GM18868 (cell line): ENCODE measurements around the gene GAS7.

ENCODE experiments used
- ATAC-seq: cut with Tn5 transposase; IDR thresholded peaks from one replicate; pipeline ENCODE4 v1.9.1; 2021; ENCODE audit warnings: mild to moderate bottlenecking, moderate library complexity; ENCODE audit not compliant: unreplicated experiment

Gene GAS7

DNA sequence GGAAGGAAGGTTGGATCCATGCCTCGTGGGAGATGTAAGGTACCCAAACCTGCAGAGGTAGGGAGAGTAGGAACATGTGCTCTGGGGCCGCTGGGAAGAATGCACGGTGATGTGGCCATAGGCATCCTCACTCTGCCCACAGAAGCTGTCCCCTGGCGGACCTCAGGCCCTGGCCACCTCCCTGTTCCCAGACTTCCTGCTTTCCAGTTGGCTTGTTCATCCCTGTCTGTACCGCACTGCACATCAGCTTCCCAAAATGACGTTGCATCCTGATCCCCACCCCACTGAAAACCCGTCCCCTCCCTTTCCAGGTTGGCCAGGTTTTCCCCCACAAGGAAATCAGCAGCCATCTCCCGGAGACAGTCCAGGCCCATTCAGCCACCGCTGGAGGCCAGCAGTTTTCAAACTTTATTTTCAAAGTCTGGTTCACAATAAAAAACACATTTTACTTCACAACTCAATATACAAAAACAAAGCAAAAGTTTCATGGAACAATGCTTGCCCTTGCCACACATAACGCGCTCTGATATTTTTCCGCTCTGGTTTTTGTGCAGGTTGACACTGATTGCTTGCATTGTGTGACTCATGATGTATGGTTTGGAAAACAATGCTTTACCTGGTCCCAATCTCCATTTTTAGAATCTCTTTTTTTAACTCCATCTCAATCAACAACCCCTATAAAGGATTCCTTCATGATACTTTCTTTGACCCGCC, 143.0 kb downstream of the GAS7 start:
- ATAC-seq, result no peak

DNA sequence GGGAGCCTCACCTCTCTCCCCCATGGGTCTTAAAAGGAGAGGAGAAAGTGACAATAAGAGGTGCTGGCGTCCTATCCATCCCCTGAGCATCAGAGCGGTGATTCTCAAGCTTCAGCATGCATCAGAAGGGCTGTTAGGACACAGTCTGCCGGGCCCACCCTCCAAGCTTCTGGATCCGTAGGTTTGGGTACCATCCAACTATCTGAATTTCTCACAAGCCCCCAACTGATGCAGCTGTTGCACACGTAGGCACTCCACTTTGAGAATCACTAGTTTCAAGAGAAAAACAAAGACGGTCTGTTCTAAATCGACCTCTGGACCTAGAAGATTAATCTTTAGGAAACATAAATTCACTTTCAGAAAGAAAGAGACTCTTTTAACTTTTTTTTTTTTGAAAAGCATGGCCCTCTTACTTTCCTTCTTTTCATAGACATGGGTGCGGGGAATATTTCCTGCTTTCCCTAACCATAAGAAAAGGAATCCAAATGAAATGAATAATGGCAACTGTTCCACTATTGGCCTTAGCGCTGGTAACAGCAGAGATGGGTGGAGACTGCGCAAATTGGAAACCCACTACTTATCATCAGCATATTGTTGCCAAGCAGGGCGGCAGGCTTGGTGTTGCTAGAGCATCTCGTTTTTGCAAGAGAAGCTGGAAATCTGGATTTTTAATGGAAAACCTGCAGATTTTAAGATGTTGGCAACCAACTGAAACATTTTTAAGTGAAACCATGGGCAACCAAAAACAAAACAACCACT, 144.4 kb downstream of the GAS7 start:
- ATAC-seq, result no peak

DNA sequence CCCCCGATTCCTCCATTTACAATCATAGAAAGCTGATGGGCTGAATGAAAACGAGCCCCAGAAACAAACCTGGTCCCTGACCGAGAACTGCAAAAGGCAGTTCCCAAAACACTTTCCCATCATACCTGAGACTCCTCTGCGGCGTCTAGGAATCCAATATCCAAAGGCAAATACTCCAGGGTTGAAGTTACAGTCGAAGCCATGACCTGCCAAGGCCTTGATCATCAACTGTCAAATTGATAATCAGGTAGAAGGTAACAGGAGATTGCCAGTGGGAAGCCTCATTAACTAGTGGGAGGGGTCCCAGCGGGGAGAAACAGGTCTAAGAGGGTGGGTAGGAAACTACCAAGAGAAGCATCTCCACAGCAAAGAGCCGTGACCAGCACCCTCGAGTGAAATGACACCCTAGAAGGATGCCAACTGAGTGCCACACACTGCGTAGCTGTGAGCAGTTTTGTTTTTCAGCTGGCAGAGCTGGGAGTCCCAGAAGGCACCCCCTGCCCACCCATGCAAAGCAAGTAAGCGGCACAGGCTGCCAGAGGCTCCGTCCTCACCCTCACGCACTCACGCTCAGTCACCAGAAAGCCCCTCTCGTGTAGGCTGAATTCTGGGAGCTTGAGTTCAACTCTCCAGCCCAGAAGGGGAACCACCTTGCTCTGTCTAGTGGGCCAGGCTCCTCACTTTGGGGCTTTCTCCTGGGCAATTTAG, 146.1 kb downstream of the GAS7 start:
- ATAC-seq, result peak; percentile 75

DNA sequence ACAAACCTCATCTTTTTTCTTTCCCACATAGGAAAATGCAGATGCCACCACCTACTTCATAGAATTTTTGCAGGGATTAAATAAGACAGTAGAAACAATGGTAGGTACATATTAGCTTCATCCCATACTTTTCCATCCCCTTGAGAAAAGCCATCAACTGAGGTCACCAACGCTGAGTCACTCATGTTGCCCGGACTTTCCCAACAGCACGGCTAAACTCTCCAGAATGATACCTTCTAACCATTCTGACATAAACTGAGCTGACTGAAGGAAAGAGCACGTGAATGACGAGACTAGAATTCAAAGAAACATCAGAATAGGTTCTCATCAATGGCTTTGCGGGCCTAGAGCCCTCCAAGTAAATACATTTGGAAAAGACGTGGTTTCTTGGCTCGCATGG, 147.3 kb downstream of the GAS7 start:
- ATAC-seq, result no peak

DNA sequence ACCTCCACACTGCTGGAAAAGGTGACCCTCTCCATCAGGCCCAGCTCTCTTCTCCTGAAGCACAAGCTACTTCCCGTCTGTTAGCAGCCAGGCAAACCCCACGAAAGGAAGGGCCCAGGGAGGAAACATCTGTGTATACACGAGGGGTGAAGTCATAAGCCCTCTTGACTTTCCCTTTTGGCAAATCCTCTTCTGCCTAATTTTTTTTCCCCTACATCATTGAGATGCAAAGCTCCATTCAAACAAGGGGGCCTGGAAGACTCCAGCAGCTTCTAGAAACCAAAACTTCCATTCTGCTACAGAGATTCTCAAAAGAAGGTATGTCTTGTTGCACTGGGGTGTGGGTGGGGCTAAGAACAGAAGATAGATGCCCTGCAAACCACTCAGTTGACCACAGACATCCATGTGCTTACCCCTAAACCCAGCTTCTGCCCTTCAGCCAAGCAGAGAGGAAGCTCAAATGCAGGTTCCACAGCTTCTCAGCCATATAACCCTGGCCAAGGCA, 147.8 kb downstream of the GAS7 start:
- peak; percentile 35 for ATAC-seq

DNA sequence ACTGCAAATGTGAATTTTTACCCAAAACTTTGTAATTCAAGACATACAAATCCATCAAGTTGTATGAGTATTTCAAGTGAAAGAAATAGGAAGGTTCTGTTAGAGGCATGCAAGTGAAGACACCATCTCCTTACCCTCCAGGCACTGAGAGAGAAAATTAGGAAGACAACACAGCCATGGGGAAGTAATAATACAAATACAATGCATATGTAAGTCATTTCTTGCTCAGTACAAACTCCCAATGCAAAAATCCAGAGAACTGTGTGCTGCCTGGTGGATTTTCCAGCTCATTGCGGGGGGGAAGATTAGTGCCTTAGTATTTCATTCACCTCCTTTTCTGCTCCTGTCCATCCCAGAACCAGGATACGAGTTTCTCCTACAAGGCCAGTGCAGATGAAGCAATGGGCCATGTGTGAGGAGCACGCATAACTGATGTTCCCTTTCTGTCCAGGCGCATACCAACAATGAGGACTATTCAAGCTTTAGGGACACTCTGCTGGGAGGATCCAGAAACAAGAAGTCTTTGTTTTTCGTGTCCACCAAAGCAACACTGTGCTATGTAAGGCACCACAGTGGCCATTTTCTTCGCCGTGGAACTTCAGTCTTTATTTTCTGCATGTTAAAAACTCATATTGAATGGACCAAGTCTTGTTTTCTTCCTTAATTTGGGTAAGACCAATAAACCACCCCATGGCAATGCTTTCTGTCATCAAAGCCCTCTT, 149.6 kb downstream of the GAS7 start:
- ATAC-seq, result no peak

DNA sequence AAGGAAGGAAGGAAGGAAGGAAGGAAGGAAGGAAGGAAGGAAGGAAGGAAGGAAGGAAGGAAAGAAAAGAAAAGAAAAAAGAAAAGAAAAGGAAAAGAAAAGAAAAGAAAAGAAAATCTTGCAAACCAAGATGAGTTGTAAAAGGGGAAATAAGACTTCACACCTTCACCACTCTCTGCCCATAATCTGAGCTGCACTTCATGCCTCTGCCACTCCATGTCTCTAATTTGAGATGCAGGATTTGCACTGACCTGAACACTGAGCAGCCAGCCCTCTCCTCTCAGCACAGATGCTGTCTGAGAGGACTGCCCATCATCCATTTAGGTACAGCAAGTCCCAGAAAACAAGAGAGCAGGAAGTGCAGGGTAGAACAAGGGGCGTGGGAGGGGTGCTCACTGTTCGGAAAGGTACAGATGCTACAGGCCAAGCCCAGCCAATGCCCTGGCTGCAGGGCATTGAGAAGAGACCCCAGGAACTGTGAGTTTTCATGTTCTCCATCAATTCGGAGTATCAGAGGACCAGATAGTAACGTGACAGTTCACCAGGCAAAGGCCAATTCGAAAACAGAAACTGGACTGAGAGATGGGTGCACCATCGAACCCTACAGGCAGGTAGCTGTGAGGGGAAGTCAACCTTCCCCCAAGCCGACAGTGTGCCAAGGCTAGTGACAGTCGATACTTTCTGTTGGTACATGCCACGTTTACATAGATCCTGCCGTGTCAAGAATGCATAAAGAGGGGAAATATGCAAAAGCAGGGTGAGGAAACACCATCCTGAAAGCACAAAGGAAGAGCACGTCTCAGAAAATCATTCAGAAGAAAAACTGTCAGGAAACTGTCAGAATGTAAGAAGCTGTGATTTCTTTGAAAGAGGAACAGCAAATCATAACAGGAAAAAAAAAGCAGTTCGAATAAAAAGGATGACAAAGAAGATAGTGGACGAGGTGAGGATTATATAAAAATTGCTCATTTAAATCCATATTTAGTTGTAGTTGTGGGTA, 151.3 kb downstream of the GAS7 start:
- ATAC-seq, result peak; percentile 43

DNA sequence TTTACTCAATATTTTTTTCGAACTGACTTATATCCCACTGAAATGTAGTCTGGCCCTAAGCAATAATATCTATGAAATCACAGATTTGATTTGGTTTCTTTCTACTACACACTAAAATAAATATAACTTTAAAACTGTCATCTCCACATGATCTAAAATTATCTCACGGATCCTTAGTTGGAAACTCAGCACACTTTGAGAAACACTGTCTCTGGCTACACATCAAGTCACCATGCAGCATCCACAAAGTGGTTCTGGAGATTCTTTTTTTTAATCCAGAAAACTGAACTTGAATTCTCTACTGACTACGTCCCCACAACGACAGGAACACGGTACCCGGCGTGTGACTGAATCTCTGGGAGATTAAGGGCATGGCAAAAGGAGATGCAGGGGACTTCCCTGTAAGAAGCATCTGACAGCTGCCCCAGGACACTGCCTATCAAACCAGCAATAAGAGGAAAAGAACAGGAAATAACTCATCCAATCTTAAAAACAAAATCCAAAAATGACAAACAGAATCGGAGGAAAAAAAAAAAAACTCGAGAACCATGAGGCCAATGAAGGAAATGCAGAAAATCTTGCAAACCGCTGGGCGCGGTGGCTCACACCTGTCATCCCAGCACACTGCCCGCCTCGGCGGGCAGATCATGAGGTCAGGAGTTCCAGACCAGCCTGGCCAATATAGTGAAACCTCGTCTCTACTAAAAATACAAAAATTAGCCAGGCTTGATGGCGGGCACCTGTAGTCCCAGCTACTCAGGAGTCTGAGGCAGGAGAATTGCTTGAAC, 152.3 kb downstream of the GAS7 start:
- no peak for ATAC-seq

DNA sequence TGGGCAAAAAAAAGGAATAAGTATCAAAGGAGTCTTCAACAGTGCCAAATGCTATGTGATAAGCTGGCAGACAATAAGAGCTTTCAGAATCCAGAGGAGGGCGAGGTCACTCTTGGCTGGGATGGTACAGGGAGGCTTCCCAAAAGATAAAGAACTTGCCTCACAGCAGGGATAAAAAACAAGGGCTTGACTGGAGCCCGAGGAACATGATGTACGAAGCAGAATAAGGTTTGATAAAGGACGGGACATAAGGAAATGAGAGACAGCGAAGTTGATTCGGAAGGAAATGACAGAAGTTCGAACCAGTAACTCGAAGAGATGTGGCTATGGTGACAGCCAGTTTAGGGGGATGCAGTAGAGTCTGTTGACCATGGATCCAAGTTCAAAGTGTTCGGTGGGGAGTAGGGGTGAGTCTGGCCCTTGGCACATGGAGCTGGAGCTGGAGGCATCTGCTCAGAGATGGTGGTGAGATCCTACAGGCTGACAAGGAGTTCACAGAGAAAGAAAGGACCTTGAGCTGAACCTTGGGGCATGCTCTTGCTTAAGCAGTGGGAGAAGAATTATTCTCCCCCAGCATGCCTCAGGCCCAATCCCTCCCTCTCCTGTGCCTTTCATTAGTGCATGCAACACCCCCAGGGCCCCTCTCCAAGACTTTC, 155.7 kb downstream of the GAS7 start:
- no peak for ATAC-seq

DNA sequence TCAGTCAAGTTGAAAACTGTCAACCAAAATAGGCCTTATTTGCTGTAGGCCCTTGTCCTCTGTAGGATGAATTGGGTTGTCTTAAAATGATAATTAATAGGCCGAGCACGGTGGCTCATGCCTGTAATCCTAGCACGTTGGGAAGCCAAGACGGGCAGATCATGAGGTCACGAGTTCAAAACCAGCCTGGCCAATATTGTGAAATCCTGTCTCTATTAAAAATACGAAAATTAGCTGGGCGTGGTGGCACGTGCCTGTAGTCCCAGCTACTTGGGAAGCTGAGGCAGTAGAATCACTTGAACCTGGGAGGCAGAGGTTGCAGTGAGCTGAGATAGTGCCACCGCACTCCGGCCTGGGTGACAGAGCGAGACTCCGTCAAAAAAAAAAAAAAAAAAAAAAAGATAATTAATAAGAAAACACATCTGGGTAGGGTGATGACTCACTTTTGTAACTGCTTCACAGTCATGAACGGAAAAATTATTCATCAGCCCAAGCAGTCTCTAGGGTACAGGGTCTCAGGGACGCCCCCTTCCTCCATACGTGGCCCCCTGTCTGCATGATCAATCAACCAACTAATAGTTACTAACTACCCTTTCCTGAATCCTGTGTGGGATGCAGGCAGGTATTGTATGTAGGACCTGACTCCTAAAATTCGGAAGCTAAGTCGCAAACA, 156.4 kb downstream of the GAS7 start:
- peak; percentile 52 for ATAC-seq

DNA sequence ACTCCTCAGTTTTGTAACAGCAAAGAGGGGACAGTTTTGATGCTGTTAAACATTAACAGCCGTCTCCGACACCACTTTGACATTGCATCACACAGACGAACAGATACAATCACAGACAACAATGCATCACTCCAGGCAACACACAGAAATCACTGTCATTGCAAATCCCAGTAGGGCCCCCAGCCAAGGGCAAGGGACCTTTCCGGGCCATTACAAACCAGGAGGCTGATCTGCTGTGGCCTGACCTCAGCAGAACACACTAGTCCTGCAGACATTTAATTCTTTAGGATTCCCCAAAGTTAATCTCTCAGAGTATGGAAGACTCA, 157.2 kb downstream of the GAS7 start:
- ATAC-seq, result no peak

DNA sequence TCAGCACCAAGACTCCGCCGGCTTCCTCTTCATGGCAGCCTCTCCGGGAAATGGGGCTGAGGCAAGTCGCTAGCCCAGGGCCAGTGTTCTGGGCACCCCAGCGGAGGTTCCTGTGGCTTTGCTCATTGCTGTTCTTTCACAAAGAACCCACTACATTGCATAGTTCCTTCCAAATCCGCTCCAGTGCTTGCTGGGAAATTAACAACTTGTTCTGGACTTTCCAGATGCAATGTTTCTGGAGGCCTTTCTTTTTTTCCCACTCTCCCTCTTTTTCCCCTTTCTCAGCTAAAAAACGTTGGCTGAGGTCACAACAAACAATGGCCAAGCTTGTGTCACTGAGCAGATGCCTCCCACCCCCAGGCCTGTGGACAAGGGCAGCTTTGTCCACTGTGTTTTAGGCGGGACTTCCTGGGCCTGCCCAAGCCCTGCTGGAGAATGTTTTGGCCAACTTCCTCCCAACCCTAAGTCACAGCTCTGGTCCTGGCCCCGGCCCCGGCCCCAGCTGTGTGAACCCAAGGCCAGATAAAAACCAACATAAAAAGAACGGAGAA, 161.8 kb downstream of the GAS7 start:
- ATAC-seq, result no peak

DNA sequence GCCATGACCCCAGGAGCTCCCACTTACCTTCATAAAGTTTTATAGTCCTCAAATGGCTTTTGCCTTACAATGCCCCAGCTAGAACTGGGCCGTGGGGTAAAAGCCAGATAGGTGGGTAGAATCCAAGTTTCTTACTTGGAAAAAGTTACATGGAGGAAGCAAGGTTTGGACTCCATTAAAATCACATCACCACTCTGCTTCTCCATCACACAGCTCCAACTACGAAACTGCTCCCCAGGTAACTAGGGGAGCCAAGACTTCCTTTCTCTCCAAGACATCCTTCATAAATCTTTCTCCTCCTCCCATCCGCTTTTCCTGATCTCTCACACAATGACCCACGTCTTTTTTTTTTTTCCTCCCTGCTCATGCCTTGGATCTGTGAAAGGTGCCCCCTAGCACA, 162.5 kb downstream of the GAS7 start:
- ATAC-seq, result no peak

DNA sequence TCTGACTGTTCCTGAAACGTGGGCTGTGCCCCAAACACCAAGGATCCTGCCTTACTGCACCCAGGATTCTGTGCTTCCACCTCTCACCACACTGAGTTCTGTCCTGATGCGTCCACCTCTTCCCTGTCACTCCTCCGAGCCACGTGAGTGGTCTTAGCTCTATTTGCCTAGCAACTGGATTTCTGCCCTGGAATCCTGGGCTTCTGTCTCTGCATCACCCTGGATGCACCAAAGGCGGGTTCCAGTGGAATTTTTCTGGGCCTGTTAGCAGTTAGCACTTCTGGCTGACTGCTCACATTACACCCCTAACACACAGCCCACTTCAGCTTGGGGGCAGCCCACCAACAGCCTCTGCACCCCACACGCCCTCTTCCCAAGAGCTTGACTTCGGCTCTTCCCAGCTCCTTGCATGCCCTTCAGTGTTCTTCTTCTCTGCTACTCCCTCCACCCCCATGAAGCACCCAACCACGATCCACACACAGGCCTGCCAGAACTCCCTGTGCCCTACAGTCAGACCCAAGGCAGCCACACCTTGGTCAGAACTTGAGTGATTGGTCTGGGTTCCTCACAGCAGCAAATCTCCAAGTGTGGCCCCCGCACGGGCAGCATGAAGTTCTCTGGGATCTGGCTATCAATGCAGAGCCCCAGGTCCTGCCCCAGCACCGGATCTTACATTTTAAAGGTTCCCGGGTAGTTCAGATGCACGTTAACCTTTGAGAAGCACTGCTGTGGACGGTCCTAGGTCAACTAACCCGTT, 163.5 kb downstream of the GAS7 start:
- no peak for ATAC-seq

DNA sequence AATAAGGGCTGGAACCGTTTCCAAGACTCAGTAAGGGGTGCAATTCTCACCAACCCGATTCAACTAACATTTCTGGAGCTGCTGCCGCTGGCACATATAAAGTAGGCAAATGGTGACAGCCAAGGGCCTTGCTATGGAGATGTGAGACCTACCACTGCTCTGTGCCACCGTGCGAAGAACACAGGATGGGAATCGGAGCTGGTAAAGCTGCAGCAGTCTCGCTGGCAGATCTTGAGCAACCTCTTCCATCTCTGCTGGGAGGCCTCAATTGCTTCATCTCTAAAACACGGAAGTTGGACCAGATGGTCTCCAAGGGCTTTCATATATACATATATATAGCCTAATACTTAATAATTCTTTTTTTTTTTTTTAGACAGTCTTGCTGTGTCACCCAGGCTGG, 164.4 kb downstream of the GAS7 start:
- peak; percentile 44 for ATAC-seq

DNA sequence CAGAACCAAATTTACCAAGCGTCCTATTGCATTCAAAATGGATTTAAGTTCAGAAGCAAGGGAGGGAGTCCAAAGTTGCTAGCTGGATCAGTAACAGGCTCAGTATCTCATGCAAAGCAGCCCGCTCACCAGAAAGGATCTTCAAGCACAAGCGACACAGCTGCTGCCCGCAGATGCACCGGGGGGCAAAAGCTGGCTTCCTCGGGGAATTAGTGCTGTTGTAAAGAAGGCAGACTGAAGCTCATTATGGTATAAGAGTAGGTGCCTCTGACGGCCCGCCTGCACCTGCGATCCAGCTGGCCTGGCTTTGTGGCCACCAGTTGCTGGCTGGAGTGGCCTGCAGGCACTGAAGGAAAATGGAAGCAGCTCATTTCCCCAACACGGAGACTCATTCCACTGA, 165.0 kb downstream of the GAS7 start:
- peak; percentile 48 for ATAC-seq
